22Rv1 (cell line): ENCODE data around the gene MAP3K9.

Experiments
- ZFX ChIP-seq: fragments of 450-650 bp; IDR thresholded peaks from 2 replicates; pipeline ENCODE4 v1.6.1; 2017; ENCODE audit warnings: antibody characterized with exemption, borderline replicate concordance
- TF ChIP-seq, protein P1 (sequence below): fragments of 450-650 bp; IDR thresholded peaks from 2 replicates; pipeline ENCODE4 v1.5.1; 2017; ENCODE audit warnings: mild to moderate bottlenecking

DNA sequence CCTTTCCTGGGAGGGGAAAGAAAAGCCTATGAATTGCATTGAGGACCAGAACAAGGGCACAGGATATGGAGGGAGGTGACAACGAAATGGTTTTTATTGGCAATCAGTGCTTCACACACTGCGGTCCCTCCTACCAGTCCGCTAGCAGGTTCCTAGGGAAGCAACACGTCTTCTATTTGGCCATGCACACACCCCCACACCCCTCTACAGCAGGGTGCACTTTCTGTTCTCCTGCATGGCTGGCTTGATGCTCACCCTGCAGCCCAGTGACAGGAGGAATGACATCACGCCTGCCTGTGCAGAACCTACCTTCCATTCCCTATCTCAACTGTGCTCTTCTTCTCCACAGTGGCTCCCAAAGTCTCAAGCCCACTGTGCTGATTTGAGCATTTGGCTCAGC, 109.7 kb downstream of the MAP3K9 start:
- TF ChIP-seq, protein P1, sequence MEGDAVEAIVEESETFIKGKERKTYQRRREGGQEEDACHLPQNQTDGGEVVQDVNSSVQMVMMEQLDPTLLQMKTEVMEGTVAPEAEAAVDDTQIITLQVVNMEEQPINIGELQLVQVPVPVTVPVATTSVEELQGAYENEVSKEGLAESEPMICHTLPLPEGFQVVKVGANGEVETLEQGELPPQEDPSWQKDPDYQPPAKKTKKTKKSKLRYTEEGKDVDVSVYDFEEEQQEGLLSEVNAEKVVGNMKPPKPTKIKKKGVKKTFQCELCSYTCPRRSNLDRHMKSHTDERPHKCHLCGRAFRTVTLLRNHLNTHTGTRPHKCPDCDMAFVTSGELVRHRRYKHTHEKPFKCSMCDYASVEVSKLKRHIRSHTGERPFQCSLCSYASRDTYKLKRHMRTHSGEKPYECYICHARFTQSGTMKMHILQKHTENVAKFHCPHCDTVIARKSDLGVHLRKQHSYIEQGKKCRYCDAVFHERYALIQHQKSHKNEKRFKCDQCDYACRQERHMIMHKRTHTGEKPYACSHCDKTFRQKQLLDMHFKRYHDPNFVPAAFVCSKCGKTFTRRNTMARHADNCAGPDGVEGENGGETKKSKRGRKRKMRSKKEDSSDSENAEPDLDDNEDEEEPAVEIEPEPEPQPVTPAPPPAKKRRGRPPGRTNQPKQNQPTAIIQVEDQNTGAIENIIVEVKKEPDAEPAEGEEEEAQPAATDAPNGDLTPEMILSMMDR: no peak
- no peak for TF ChIP-seq ZFX
